Stomach smooth muscle (tissue), 2 donors: ENCODE data around the gene ADGRF4.

Source experiments
- H3K27ac ChIP-seq: one replicate; pipeline ENCODE4 v1.7.0; 2013; ENCODE audit warnings: mild to moderate bottlenecking, low read length, inconsistent platforms
- H3K27me3 ChIP-seq, 2 donors: one replicate each; pipeline ENCODE4 v1.7.0; 2013; ENCODE audit warnings: low read length in 2 of 2; ENCODE audit not compliant: insufficient read depth in 2 of 2, control insufficient read depth in 1 of 2
- H3K36me3 ChIP-seq, 2 donors: one replicate each; pipeline ENCODE4 v1.7.0; 2013; ENCODE audit warnings: low read length in 2 of 2; ENCODE audit not compliant: control insufficient read depth in 2 of 2, insufficient read depth in 2 of 2
- H3K4me1 ChIP-seq: one replicate; pipeline ENCODE4 v1.7.0; 2013; ENCODE audit warnings: low read length; ENCODE audit not compliant: control insufficient read depth, insufficient read depth
- H3K4me3 ChIP-seq, 2 donors: one replicate each; pipeline ENCODE4 v1.7.0; 2013; ENCODE audit warnings: low read length in 2 of 2
- H3K9ac ChIP-seq, 2 donors: one replicate each; pipeline ENCODE4 v1.7.0; 2013; ENCODE audit warnings: low read length in 2 of 2, mild to moderate bottlenecking in 1 of 2
- H3K9me3 ChIP-seq, 2 donors: one replicate each; pipeline ENCODE4 v1.7.0; 2013; ENCODE audit warnings: low read length in 2 of 2; ENCODE audit not compliant: control insufficient read depth in 2 of 2
- donor health status: healthy.
- donor health status: Pancreatic carcinoma.

ADGRF4 gene

DNA sequence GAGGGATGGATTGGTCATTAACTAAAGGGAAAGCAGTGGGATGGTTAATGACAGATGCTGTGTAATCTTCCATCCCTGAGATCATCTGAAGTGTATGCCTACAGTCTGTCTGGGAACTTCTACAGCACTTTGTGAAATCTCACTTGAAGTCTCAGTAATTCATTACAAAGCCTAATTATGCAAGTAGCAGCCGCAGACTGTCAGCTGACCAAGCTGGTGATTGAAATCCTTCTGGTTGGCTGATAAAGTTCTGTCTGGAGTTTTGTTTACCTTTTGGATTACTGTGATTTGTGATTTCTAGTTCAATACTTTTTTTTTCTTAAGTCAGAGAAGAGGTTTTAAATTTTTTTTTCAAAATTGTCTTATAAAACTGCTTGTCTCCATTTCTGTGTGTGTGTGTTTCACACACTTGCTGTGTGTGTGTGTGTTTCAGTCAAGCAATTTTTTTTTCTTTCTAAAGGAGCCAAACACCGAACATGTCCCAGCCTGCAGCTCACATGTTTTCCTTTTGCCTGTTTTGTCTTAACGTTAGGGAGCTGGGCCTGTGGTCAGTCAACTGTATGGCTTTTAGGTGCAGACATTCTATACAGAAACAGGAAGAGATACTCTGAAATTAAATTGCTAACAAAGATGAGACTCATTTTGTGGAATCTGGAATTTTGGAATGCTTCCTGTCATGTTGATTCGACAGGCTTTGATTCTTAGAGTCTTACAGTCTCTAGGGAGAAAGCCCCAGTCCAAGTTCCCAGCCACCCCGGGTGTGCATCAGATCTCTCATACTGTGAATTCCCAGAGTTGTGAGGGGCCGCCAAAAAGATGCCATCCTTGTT lies 28.5 kb upstream of the ADGRF4 start:
- H3K27me3 ChIP-seq, result peaks cover 0 to 3% of the 10 kb centered on the region in 2 donors
- no peak overlapping the region for H3K27ac ChIP-seq
- H3K4me1 ChIP-seq, result no peaks in the 10 kb centered on the region
- no peaks in the 10 kb centered on the region for H3K36me3 ChIP-seq
- no peaks in the 10 kb centered on the region for H3K9me3 ChIP-seq
- no peak overlapping the region for H3K9ac ChIP-seq
- H3K4me3 ChIP-seq, result no peak overlapping the region

DNA sequence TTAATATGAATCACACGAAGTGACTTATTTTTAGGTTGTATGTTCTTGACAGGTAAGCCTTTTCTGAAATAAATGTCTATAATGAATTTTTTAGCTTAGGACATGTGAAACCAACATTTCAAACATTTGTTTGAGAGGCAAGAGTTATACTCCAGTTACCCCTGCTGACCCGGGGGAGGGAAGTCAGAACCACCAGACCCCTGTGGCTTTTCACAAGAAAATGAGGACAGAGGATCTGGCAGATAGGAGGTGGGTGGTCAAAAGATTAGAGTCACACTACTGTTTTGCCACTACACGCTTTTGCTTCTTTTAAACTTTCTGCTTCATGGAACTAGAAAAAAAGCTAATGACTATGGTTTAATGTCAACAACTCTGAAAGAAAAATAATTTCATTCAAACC lies 27.5 kb upstream of the ADGRF4 start:
- H3K9me3 ChIP-seq, result no peaks in the 10 kb centered on the region
- H3K9ac ChIP-seq, result no peak overlapping the region
- no peak overlapping the region for H3K27ac ChIP-seq
- H3K4me3 ChIP-seq, result no peak overlapping the region
- no peaks in the 10 kb centered on the region for H3K36me3 ChIP-seq
- no peaks in the 10 kb centered on the region for H3K4me1 ChIP-seq
- H3K27me3 ChIP-seq, result peaks cover 0 to 3% of the 10 kb centered on the region in 2 donors

DNA sequence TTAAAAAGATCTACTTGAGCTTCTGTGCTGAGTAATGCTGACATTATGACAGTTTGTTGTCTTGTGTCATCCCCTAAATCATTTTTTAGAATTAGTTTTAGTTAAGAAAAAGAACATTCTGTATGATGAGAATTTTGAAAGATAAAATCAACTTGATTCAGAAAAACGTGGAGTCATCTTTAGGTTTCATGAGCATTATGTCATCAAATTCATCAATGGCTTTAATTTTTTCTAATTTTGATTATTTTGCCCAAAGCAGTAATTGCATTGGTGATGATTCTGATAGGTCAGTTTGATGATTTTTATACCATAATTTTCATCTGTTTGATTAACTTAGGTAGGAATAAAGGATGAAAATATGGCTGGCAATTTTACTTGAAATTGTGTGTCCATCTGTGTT lies 26.6 kb upstream of the ADGRF4 start:
- no peak overlapping the region for H3K27ac ChIP-seq
- no peaks in the 10 kb centered on the region for H3K36me3 ChIP-seq
- peaks cover 0 to under 1% of the 10 kb centered on the region in 2 donors for H3K27me3 ChIP-seq
- no peaks in the 10 kb centered on the region for H3K4me1 ChIP-seq
- no peak overlapping the region for H3K9ac ChIP-seq
- no peaks in the 10 kb centered on the region for H3K9me3 ChIP-seq
- no peak overlapping the region for H3K4me3 ChIP-seq

DNA sequence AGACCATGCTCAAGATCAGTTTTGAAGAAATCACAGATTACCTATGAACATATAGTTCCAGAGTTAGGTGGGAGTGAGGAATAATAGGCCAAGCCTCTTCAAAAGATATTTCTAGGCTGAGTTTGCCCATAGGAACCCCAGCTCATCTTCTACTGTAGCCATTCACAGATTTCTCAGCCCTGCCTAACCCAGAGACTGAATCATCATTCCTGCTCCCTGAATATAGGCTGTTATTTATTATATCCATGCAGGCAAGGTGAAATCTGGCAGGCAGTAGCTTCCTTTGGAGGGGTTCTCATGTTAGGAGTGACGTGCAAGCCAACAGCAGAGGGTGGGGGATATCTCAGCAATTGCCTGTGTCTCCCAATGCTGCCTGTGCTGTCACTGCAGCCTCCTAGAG lies 25.6 kb upstream of the ADGRF4 start:
- Histone ChIP-seq H3K4me3 (no peak overlapping the region), H3K27me3 (no peaks in the 10 kb centered on the region), H3K4me1 (no peaks in the 10 kb centered on the region), H3K36me3 (no peaks in the 10 kb centered on the region), H3K9ac (no peak overlapping the region), H3K27ac (no peak overlapping the region), H3K9me3 (no peaks in the 10 kb centered on the region)

DNA sequence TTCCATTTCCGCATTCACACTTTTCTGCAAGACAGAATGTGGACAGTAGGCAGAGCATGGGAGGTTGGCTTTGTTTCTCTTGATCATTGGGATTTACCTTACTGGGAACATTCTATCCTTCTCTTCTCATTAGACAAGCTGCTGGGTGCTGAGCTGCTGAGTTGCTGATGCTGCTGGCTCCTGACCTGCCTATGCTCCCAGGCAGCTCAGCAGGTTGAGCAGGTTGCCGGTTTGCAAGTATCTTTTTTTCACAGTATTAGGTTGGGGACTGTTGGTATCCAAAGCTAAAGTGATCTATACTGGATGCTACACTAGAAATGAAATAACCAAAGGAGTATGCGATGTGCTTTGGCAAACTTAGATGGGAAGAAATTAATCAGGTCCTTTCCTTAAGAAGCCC lies 23.7 kb upstream of the ADGRF4 start:
- no peak overlapping the region for H3K27ac ChIP-seq
- H3K4me3 ChIP-seq, result no peak overlapping the region
- no peaks in the 10 kb centered on the region for H3K4me1 ChIP-seq
- H3K9ac ChIP-seq, result no peak overlapping the region
- H3K27me3 ChIP-seq, result no peaks in the 10 kb centered on the region
- H3K36me3 ChIP-seq, result no peaks in the 10 kb centered on the region
- no peaks in the 10 kb centered on the region for H3K9me3 ChIP-seq

DNA sequence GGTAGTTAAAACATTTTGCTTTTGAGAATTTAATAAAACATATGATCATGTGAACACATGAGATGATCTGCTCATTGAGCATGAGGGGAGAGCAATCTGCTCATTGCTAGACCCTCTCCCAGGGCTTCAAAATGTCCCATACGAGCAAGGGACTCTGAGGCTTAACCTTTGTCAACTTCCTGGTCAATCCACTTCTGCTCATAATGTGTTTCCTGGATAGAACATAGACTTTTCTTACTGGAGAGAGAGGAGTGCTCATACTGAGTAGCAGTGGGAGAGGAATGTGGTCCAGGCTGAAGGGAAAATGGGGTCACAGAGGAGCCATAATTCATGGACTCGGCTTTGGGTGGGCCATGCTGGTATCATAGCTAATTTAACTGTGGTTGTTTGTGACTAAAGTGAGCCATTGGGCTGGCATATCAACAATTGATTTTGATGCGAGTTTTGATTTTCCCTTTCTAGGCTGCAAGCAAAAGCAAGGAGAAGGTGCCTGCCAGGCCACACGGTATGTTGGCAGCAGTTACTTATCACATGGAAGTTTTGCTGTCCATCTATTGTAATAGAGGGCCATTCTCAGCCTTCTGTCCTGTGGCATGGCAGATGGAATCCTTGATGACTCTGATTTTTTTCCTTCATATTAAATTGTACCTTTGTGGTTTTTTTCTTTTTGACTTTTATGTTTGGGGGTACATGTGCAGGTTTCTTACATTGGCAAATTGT lies 20.8 kb upstream of the ADGRF4 start:
- H3K4me1 ChIP-seq, result no peaks in the 10 kb centered on the region
- no peaks in the 10 kb centered on the region for H3K9me3 ChIP-seq
- H3K27ac ChIP-seq, result no peak overlapping the region
- H3K36me3 ChIP-seq, result no peaks in the 10 kb centered on the region
- no peaks in the 10 kb centered on the region for H3K27me3 ChIP-seq
- H3K4me3 ChIP-seq, result no peak overlapping the region
- no peak overlapping the region for H3K9ac ChIP-seq

DNA sequence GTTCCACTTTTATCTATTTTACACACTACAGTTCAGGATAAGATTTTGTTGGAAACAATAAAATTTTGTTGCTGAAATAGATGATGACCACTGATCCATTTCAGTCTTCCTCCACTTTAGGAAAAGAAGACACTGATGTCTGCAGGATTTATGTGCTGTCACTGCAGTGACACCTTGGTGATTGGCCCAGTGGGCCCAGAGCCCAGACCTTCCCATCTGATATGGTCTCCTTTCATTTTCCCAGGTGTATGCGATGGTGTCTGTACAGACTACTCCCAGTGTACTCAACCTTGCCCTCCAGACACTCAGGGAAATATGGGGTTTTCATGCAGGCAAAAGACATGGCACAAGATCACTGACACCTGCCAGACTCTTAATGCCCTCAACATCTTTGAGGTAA lies 19.6 kb upstream of the ADGRF4 start:
- Histone ChIP-seq H3K36me3 (no peaks in the 10 kb centered on the region), H3K27me3 (no peaks in the 10 kb centered on the region), H3K4me1 (no peaks in the 10 kb centered on the region), H3K9me3 (no peaks in the 10 kb centered on the region), H3K9ac (no peak overlapping the region), H3K27ac (no peak overlapping the region), H3K4me3 (no peak overlapping the region)

DNA sequence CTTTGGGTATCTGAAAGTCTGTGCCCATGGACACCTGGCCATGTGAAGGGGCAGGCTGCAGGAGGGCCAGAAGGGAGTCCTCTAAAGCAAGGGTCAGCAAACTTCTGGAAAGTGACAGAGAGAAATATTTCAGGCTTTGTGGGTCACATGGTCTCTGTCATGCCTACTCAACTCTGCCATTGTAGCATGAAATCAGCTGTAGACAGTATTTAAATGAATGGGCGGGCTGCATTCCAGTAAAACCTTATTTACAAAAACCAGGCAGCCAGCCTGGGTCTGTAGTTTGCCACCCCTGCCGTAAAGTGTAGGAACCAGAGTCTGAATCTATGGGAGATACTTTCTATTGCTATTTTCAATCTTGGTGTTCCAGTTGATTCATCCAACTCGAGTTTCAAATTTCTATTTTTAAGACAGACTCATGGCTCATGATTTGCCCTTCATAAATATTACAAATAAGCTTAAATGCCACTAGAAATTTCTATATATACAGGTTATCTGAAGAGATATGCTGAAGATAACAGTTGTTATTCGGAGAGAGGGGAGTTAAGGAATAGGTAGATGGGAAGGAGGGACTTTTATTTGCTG lies 19.0 kb upstream of the ADGRF4 start:
- Histone ChIP-seq H3K4me1 (no peaks in the 10 kb centered on the region), H3K27ac (no peak overlapping the region), H3K9me3 (no peaks in the 10 kb centered on the region), H3K9ac (no peak overlapping the region), H3K4me3 (no peak overlapping the region), H3K27me3 (no peaks in the 10 kb centered on the region), H3K36me3 (no peaks in the 10 kb centered on the region)

DNA sequence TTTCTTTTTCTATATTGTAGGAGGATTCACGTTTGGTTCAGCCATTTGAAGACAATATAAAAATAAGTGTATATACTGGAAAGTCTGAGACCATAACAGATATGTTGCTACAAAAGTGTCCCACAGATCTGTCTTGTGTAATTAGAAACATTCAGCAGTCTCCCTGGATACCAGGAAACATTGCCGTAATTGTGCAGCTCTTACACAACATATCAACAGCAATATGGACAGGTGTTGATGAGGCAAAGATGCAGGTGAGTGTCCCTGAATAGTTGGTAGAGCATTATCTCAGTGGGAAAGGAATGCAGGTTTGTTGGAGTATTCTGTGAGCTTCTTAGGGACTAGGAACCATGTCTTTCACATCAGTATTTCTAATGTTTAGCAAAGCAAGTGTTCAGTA lies 18.3 kb upstream of the ADGRF4 start:
- Histone ChIP-seq H3K4me3 (no peak overlapping the region), H3K36me3 (no peaks in the 10 kb centered on the region), H3K27ac (no peak overlapping the region), H3K4me1 (no peaks in the 10 kb centered on the region), H3K9ac (no peak overlapping the region), H3K27me3 (no peaks in the 10 kb centered on the region), H3K9me3 (no peaks in the 10 kb centered on the region)

DNA sequence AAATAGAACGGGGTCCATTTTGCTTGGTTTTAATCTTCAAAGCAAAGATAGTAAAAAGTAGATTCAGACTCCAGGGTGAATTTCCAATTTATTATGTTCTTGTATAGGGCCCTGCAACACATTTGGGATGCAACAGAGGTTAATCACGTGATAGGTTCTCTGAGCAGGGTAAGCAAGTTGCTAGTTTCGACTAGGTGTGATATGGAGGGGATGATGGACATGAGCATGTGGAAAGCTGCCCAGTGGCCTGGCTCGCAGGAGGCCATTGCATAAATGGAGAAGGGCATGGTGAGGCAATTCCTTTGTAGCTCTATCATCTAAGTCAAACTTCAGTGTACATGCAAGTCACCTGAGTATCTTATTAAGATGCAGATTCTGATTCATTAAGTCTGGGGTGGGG lies 17.7 kb upstream of the ADGRF4 start:
- Histone ChIP-seq H3K36me3 (no peaks in the 10 kb centered on the region), H3K27me3 (no peaks in the 10 kb centered on the region)

More for the DNA sequence above, 17.7 kb upstream of the ADGRF4 start:
- Histone ChIP-seq H3K27ac (no peak overlapping the region), H3K4me1 (no peaks in the 10 kb centered on the region), H3K4me3 (no peak overlapping the region), H3K9me3 (no peaks in the 10 kb centered on the region), H3K9ac (no peak overlapping the region)
